Right lobe of liver (tissue), 4 donors: ENCODE measurements around the gene MYH13.

ENCODE experiments used
- POLR2A ChIP-seq: fragments of 450-650 bp; IDR thresholded peaks from one replicate; pipeline ENCODE4 v1.6.1; 2017; ENCODE audit warnings: antibody characterized with exemption, mild to moderate bottlenecking
- TF ChIP-seq, protein P1 (sequence below), 4 donors: fragments of 200-600 bp in 3 of 4; fragments of 450-650 bp in 1 of 4; IDR thresholded peaks; one replicate each; pipeline versions ENCODE4 v1.5.1 to v1.8.0; 2016 to 2022; ENCODE audit warnings: antibody characterized with exemption in 4 of 4, mild to moderate bottlenecking in 2 of 4
- donor health status: DM: no; HTN: no; CAD: no.
- donor health status: DM: no; HTN: no; CAD: no.
- donor health status: DM: no; HTN: yes; CAD: no.

DNA sequence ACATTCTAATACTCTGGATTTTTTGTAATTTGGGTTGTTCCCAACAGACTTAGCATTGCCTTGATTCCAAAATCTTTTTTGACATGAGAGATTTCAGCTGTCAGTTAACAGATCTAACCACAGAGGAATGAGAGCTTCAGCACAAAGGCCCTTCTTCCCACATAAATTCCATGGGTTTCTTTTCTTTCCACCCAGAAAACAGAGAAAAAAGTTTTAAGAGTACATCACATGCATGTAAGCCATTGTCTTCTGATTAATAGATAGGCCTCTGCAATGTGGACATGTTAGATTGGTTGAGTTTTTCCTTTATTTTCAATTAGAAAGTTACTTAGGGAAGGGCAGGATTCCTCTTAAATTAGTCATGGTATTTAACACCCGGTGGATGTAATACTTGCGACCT lies 48.0 kb upstream of the MYH13 start:
- TF ChIP-seq, protein P1, sequence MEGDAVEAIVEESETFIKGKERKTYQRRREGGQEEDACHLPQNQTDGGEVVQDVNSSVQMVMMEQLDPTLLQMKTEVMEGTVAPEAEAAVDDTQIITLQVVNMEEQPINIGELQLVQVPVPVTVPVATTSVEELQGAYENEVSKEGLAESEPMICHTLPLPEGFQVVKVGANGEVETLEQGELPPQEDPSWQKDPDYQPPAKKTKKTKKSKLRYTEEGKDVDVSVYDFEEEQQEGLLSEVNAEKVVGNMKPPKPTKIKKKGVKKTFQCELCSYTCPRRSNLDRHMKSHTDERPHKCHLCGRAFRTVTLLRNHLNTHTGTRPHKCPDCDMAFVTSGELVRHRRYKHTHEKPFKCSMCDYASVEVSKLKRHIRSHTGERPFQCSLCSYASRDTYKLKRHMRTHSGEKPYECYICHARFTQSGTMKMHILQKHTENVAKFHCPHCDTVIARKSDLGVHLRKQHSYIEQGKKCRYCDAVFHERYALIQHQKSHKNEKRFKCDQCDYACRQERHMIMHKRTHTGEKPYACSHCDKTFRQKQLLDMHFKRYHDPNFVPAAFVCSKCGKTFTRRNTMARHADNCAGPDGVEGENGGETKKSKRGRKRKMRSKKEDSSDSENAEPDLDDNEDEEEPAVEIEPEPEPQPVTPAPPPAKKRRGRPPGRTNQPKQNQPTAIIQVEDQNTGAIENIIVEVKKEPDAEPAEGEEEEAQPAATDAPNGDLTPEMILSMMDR (IDR thresholded peaks at IDR 0.05) = no peak
- TF ChIP-seq POLR2A = no peak
